CD8-positive, alpha-beta memory T cell (primary cell): ENCODE measurements around the gene TRPC3. TPM values are rescaled to one million over a fixed set of nuclear protein-coding genes. Genes with fewer than 3 reads are reported as not detected.

ENCODE experiments used
- CTCF ChIA-PET: fragments of 350-600 bp; sonication (Branson Sonifier 250); formaldehyde crosslinking; loops from one replicate; lab custom pipeline; 2021; ENCODE audit warnings: antibody characterized with exemption; lab: Charles Lee
- POLR2A ChIA-PET: fragments of 350-600 bp; sonication (Branson Sonifier 250); formaldehyde crosslinking; loops from one replicate; lab custom pipeline; 2021; ENCODE audit warnings: antibody characterized with exemption; lab: Charles Lee
- DNase-seq, 5 donors: peaks; one replicate each; pipeline versions ENCODE4 v3.0.0 to v3.0.0-alpha.2; 2020 to 2022; ENCODE audit warnings: mixed read lengths in 1 of 5
- H3K27ac ChIP-seq: one replicate; pipeline ENCODE4 v1.7.0; 2013; ENCODE audit warnings: low read depth, mild to moderate bottlenecking, low read length, moderate library complexity
- H3K27me3 ChIP-seq: 2 replicates; pipeline ENCODE4 v1.7.0; 2013; ENCODE audit warnings: low read length, mild to moderate bottlenecking; ENCODE audit not compliant: insufficient read depth, poor library complexity, severe bottlenecking
- H3K36me3 ChIP-seq: 2 replicates; pipeline ENCODE4 v1.7.0; 2013; ENCODE audit warnings: mild to moderate bottlenecking, low read length, moderate library complexity; ENCODE audit not compliant: insufficient read depth
- H3K4me1 ChIP-seq: 2 replicates; pipeline ENCODE4 v1.7.0; 2013; ENCODE audit warnings: mild to moderate bottlenecking, low read length, moderate library complexity; ENCODE audit not compliant: insufficient read depth
- H3K4me3 ChIP-seq: 2 replicates; pipeline ENCODE4 v1.7.0; 2013; ENCODE audit warnings: mild to moderate bottlenecking, low read length
- H3K9me3 ChIP-seq: 2 replicates; pipeline ENCODE4 v1.7.0; 2013; ENCODE audit warnings: mild to moderate bottlenecking, low read length
- H3K27ac Mint-ChIP-seq, 8 donors: one replicate each; pipeline ENCODE4 v1.8.0; 2020 to 2021; ENCODE audit warnings: mixed read lengths in 8 of 8, mild to moderate bottlenecking in 6 of 8, inconsistent platforms in 3 of 8, moderate library complexity in 3 of 8
- H3K27me3 Mint-ChIP-seq, 2 donors: one replicate each; pipeline ENCODE4 v1.8.0; 2020 to 2021; ENCODE audit warnings: mixed read lengths in 2 of 2, mild to moderate bottlenecking in 1 of 2, moderate library complexity in 1 of 2
- H3K36me3 Mint-ChIP-seq, 3 donors: one replicate each; pipeline ENCODE4 v1.8.0; 2020 to 2021; ENCODE audit warnings: mixed read lengths in 3 of 3, inconsistent platforms in 1 of 3, mild to moderate bottlenecking in 1 of 3
- H3K4me1 Mint-ChIP-seq, 3 donors: one replicate each; pipeline ENCODE4 v1.8.0; 2020 to 2021; ENCODE audit warnings: mixed read lengths in 3 of 3, inconsistent platforms in 1 of 3, mild to moderate bottlenecking in 1 of 3
- H3K4me3 Mint-ChIP-seq, 7 donors: one replicate each; pipeline ENCODE4 v1.8.0; 2020 to 2021; ENCODE audit warnings: mixed read lengths in 7 of 7, mild to moderate bottlenecking in 6 of 7, moderate library complexity in 4 of 7, inconsistent platforms in 2 of 7
- H3K9me3 Mint-ChIP-seq, 5 donors: one replicate each; pipeline ENCODE4 v1.8.0; 2020 to 2022; ENCODE audit warnings: mixed read lengths in 5 of 5, mild to moderate bottlenecking in 3 of 5, moderate library complexity in 2 of 5, inconsistent platforms in 1 of 5
- polyA plus RNA-seq: library from polyadenylated mRNA; unstranded; fragments of 300-500 nt; fragmentation: Illumina TruSeq; gene quantifications from one replicate; pipeline ENCODE4 v1.2.3, GENCODE V29; 2021
- total RNA-seq, 2 experiments: library from RNA; stranded (reverse); gene quantifications; one replicate each; pipeline ENCODE4 v1.2.3, GENCODE V29; 2021

The TRPC3 gene
- total and polyA plus RNA-seq, 3 experiments from 2014 or later, result 0.15 to 0.35 TPM; not detected in 1

- POLR2A ChIA-PET, result no interaction called here
Observed at GRCh38 chr4:121863799-121864198, 88.1 kb downstream of the TRPC3 start.

DNA sequence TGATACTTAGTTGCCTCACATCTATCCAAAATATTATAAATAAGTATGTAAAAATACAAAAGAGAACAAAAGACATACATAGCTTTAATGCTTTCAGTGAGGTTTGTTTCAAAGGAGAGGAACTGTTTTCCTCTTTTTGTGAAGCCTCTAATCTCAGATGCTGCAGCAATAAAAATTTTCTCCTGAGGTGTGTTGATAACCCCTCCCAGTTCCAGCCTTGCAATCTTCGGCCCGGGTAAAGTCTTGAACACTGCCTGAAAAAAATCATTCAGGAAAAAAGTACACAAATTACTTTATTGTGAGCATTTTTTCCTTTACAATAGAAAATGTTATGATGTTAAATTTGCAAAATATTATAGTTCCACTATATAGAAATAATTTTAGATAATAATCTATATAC, 90.4 kb downstream of the TRPC3 start:
- no peak overlapping the region for H3K4me3 ChIP-seq
- H3K27ac ChIP-seq, result no peak overlapping the region
- no peaks in the 10 kb centered on the region for H3K27me3 Mint-ChIP-seq
- peaks cover 6 to 13% (median 10%) of the 10 kb centered on the region in 3 donors for H3K4me1 Mint-ChIP-seq
- ChIA-PET CTCF (no interaction called here), POLR2A (no interaction called here)
- no peaks in the 10 kb centered on the region for H3K9me3 Mint-ChIP-seq
- DNase-seq, result no peak
- H3K27ac Mint-ChIP-seq, result no peak overlapping the region
- H3K27me3 ChIP-seq, result no peaks in the 10 kb centered on the region
- no peaks in the 10 kb centered on the region for H3K9me3 ChIP-seq
- no peaks in the 10 kb centered on the region for H3K4me1 ChIP-seq
- H3K36me3 ChIP-seq, result no peaks in the 10 kb centered on the region
- H3K36me3 Mint-ChIP-seq, result peaks cover 9 to 47% (median 9%) of the 10 kb centered on the region in 3 donors
- no peak overlapping the region for H3K4me3 Mint-ChIP-seq

More at GRCh38 chr4:121863799-121864198, 88.1 kb downstream of the TRPC3 start:
- H3K4me1 ChIP-seq, result no peaks in the 10 kb centered on the region
- CTCF ChIA-PET, result no interaction called here
- H3K36me3 Mint-ChIP-seq, result peaks cover 11 to 44% (median 13%) of the 10 kb centered on the region in 3 donors
- H3K9me3 ChIP-seq, result no peaks in the 10 kb centered on the region
- H3K36me3 ChIP-seq, result no peaks in the 10 kb centered on the region
- peak overlapping the region in 1 of 8 donors; percentile 10 for H3K27ac Mint-ChIP-seq
- H3K4me3 Mint-ChIP-seq, result no peak overlapping the region
- no peak overlapping the region for H3K4me3 ChIP-seq
- H3K27me3 Mint-ChIP-seq, result no peaks in the 10 kb centered on the region
- no peaks in the 10 kb centered on the region for H3K27me3 ChIP-seq
- no peak for DNase-seq
- no peaks in the 10 kb centered on the region for H3K9me3 Mint-ChIP-seq
- peaks cover 11 to 16% (median 12%) of the 10 kb centered on the region in 3 donors for H3K4me1 Mint-ChIP-seq
- no peak overlapping the region for H3K27ac ChIP-seq

GRCh38 chr4:121860121-121860520, 91.7 kb downstream of the TRPC3 start:
- no peaks in the 10 kb centered on the region for H3K27me3 Mint-ChIP-seq
- ChIA-PET POLR2A (no interaction called here), CTCF (no interaction called here)
- Histone ChIP-seq H3K4me3 (no peak overlapping the region), H3K27me3 (no peaks in the 10 kb centered on the region), H3K9me3 (no peaks in the 10 kb centered on the region), H3K27ac (no peak overlapping the region), H3K4me1 (no peaks in the 10 kb centered on the region), H3K36me3 (no peaks in the 10 kb centered on the region)
- no peaks in the 10 kb centered on the region for H3K9me3 Mint-ChIP-seq
- no peak overlapping the region for H3K27ac Mint-ChIP-seq
- no peak for DNase-seq
- peaks cover 3 to 9% (median 6%) of the 10 kb centered on the region in 3 donors for H3K4me1 Mint-ChIP-seq
- H3K4me3 Mint-ChIP-seq, result no peak overlapping the region
- H3K36me3 Mint-ChIP-seq, result peaks cover 0 to 43% (median 5%) of the 10 kb centered on the region in 3 donors

- POLR2A ChIA-PET, result no interaction called here
Observed at GRCh38 chr4:121851354-121851753, 100.5 kb downstream of the TRPC3 start.

GRCh38 chr4:121846662-121847061, 105.2 kb downstream of the TRPC3 start:
- H3K4me1 Mint-ChIP-seq, result no peaks in the 10 kb centered on the region
- no peaks in the 10 kb centered on the region for H3K9me3 Mint-ChIP-seq
- H3K36me3 ChIP-seq, result peaks cover 5% of the 10 kb centered on the region
- no peak overlapping the region for H3K4me3 Mint-ChIP-seq
- DNase-seq, result no peak
- H3K4me3 ChIP-seq, result no peak overlapping the region
- no peaks in the 10 kb centered on the region for H3K4me1 ChIP-seq
- H3K36me3 Mint-ChIP-seq, result peaks cover 11 to 53% (median 21%) of the 10 kb centered on the region in 3 donors
- H3K9me3 ChIP-seq, result no peaks in the 10 kb centered on the region
- ChIA-PET CTCF (no interaction called here), POLR2A (no interaction called here)
- no peaks in the 10 kb centered on the region for H3K27me3 Mint-ChIP-seq
- no peak overlapping the region for H3K27ac Mint-ChIP-seq
- no peak overlapping the region for H3K27ac ChIP-seq
- no peaks in the 10 kb centered on the region for H3K27me3 ChIP-seq

More at GRCh38 chr4:121851354-121851753, 100.5 kb downstream of the TRPC3 start:
- Mint-ChIP-seq H3K9me3 (no peaks in the 10 kb centered on the region), H3K4me3 (no peak overlapping the region), H3K27ac (no peak overlapping the region), H3K4me1 (no peaks in the 10 kb centered on the region), H3K36me3 (peaks cover 0 to 45% (median 18%) of the 10 kb centered on the region in 3 donors), H3K27me3 (no peaks in the 10 kb centered on the region)
- CTCF ChIA-PET, result no interaction called here
- Histone ChIP-seq H3K27me3 (no peaks in the 10 kb centered on the region), H3K36me3 (no peaks in the 10 kb centered on the region), H3K27ac (no peak overlapping the region), H3K9me3 (no peaks in the 10 kb centered on the region), H3K4me3 (no peak overlapping the region), H3K4me1 (no peaks in the 10 kb centered on the region)
- no peak for DNase-seq

DNA sequence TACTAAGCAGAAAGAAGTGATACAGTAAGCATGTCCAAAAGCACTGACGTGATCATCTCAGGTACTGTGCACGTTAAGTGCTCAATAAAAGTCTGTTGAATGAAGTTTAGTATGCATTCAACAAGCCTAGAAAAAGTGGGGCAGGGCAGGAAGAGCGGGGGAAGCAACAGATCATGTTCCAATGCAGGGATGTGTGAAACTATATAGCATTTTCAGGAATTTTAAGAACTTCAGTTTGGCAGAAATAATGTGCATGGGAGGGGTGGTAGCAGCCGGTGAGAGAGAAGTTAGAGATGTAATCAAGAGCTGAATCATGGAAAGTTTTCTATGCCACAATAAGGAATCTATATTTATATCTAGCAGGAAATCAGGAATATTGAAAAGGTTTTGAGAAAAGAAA, 109.0 kb downstream of the TRPC3 start:
- Mint-ChIP-seq H3K36me3 (peaks cover 20 to 54% (median 22%) of the 10 kb centered on the region in 3 donors), H3K4me3 (no peak overlapping the region), H3K4me1 (no peaks in the 10 kb centered on the region), H3K9me3 (no peaks in the 10 kb centered on the region), H3K27ac (peak overlapping the region in 1 of 8 donors; percentile 0), H3K27me3 (no peaks in the 10 kb centered on the region)
- Histone ChIP-seq H3K9me3 (no peaks in the 10 kb centered on the region), H3K4me3 (no peak overlapping the region), H3K27ac (no peak overlapping the region), H3K4me1 (no peaks in the 10 kb centered on the region), H3K36me3 (peaks cover 5% of the 10 kb centered on the region), H3K27me3 (no peaks in the 10 kb centered on the region)
- DNase-seq, result no peak
- ChIA-PET CTCF (no interaction called here), POLR2A (no interaction called here)

DNA sequence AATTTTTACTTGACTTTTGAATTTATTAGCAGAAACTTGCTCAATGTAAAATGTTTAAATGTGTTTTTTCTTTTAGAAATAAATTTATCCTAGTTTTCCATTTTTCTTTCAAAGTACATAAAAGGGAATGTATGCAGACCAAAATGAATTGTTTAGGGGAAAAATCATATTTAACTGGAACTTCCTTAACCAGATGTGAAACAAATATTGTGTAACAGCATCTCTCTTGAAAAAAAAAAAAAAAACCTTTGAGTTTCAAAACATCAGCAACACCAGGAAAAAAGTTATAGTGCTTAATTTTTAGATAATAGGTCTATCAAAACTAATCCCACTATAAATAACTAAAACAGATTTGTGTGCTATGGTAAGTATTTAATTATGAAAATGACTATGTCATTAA, 113.7 kb downstream of the TRPC3 start:
- no peak overlapping the region for H3K27ac Mint-ChIP-seq
- POLR2A ChIA-PET, result no interaction called here

DNA sequence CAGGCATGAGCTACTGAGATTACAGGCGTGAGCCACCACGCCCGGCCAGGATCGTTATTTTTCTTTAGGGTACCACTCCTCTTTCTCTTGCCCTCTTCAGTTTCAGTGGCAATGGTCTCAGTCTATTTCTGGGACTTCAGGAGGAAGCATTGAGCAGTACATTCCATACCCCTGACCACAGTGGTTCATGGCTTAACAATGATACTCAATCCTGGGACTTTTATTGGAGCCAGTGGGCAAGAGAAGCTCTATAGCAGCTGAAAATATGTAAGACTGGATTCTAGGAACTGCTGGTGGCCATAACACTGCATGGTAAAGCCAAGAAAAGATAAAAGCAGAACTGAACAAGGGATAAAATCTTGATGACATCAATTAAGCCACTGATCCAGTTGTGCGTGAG, 122.3 kb downstream of the TRPC3 start:
- Mint-ChIP-seq H3K27ac (no peak overlapping the region), H3K27me3 (no peaks in the 10 kb centered on the region), H3K36me3 (peaks cover 0 to 40% (median 0%) of the 10 kb centered on the region in 3 donors), H3K9me3 (no peaks in the 10 kb centered on the region), H3K4me1 (peaks cover 0 to 5% (median 0%) of the 10 kb centered on the region in 3 donors), H3K4me3 (no peak overlapping the region)
- no peaks in the 10 kb centered on the region for H3K9me3 ChIP-seq
- H3K4me1 ChIP-seq, result no peaks in the 10 kb centered on the region
- no peak overlapping the region for H3K4me3 ChIP-seq
- POLR2A ChIA-PET, result no interaction called here
- no peak for DNase-seq
- no peaks in the 10 kb centered on the region for H3K27me3 ChIP-seq
- peaks cover 6% of the 10 kb centered on the region for H3K36me3 ChIP-seq
- H3K27ac ChIP-seq, result no peak overlapping the region
- CTCF ChIA-PET, result interaction anchor here (0.7 to 1.1 kb wide), 2 partner anchors 271 to 904 kb away, joined by 3 to 4 read pairs; no protein-coding TSS in a partner anchor

More for the DNA sequence above, 113.7 kb downstream of the TRPC3 start:
- DNase-seq, result no peak
- Histone ChIP-seq H3K36me3 (peaks cover 2% of the 10 kb centered on the region), H3K27me3 (no peaks in the 10 kb centered on the region), H3K4me3 (no peak overlapping the region), H3K9me3 (no peaks in the 10 kb centered on the region), H3K27ac (no peak overlapping the region), H3K4me1 (no peaks in the 10 kb centered on the region)
- CTCF ChIA-PET, result no interaction called here
- Mint-ChIP-seq H3K27me3 (no peaks in the 10 kb centered on the region), H3K36me3 (peaks cover 13 to 41% (median 18%) of the 10 kb centered on the region in 3 donors), H3K4me1 (no peaks in the 10 kb centered on the region), H3K4me3 (no peak overlapping the region), H3K9me3 (no peaks in the 10 kb centered on the region)
